Stimulated activated CD8-positive, alpha-beta memory T cell treated with anti-CD3 and anti-CD28 coated beads, Interleukin-4, amount 100 ng/mL, for 48 hours (primary cell): ENCODE results near the gene NDUFV1.
A peak's percentile ranks its signal among the peaks of the same experiment; 100 is the strongest.

Experiments
- DNase-seq: peaks from one replicate; pipeline ENCODE4 v3.0.0-alpha.2; 2020

Gene NDUFV1

GRCh38 chr11:67641338-67642172 lies 34.8 kb downstream of the NDUFV1 start:
- no peak for DNase-seq

- DNase-seq, result no peak
Measured at GRCh38 chr11:67642173-67643120, 35.7 kb downstream of the NDUFV1 start.

- DNase-seq, result no peak
Measured at GRCh38 chr11:67644042-67644441, 37.3 kb downstream of the NDUFV1 start.

- no peak for DNase-seq
Measured at GRCh38 chr11:67644472-67645418, 38.0 kb downstream of the NDUFV1 start.

GRCh38 chr11:67645521-67646461 lies 39.1 kb downstream of the NDUFV1 start:
- no peak for DNase-seq

GRCh38 chr11:67646535-67647336 lies 40.0 kb downstream of the NDUFV1 start:
- peak; percentile 50 for DNase-seq

GRCh38 chr11:67647471-67647870 lies 40.7 kb downstream of the NDUFV1 start:
- DNase-seq, result no peak

- peak; percentile 67 for DNase-seq
Measured at GRCh38 chr11:67648140-67648795, 41.5 kb downstream of the NDUFV1 start.

GRCh38 chr11:67648796-67649613 lies 42.3 kb downstream of the NDUFV1 start:
- no peak for DNase-seq

- no peak for DNase-seq
Measured at GRCh38 chr11:67649634-67650510, 43.1 kb downstream of the NDUFV1 start.

GRCh38 chr11:67651976-67652781 lies 45.4 kb downstream of the NDUFV1 start:
- DNase-seq, result no peak

GRCh38 chr11:67652965-67653845 lies 46.5 kb downstream of the NDUFV1 start:
- no peak for DNase-seq

GRCh38 chr11:67654225-67654624 lies 47.5 kb downstream of the NDUFV1 start:
- DNase-seq, result no peak

GRCh38 chr11:67656278-67656922 lies 49.7 kb downstream of the NDUFV1 start:
- no peak for DNase-seq

- DNase-seq, result no peak
Measured at GRCh38 chr11:67657300-67657699, 50.6 kb downstream of the NDUFV1 start.
